MCF 10A (cell line): Measurements from ENCODE around the gene NFIB. TPM values are rescaled to one million over a fixed set of nuclear protein-coding genes. Genes with fewer than 3 reads are reported as not detected.

ENCODE experiments used
- BruUV-seq: library from RNA; stranded (reverse); fragments of 400-500 nt; replicated peaks from 2 replicates; lab custom pipeline; 2021; lab: Mats Ljungman, UMichigan
- CTCF ChIA-PET: fragments of 300-600 bp; sonication (Branson Sonifier 250); formaldehyde crosslinking; extraction: SDS; loops from one replicate; lab custom pipeline; 2021; ENCODE audit warnings: antibody characterized with exemption, inconsistent platforms; lab: Yijun Ruan, JAX
- POLR2A ChIA-PET: fragments of 300-600, 350-650 bp; sonication (Branson Sonifier 250); formaldehyde crosslinking; extraction: SDS; loops from one replicate; lab custom pipeline; 2020; ENCODE audit warnings: antibody characterized with exemption, inconsistent platforms; lab: Yijun Ruan, JAX
- DNase-seq: peaks from one replicate; pipeline ENCODE4 v3.0.0-alpha.2; 2018; ENCODE audit not compliant: unreplicated experiment
- H3K27ac Mint-ChIP-seq: one replicate; pipeline ENCODE4 v1.8.0; 2022; ENCODE audit warnings: mild to moderate bottlenecking, low read depth, mixed read lengths; ENCODE audit not compliant: unreplicated experiment
- H3K27me3 Mint-ChIP-seq: one replicate; pipeline ENCODE4 v1.8.0; 2022; ENCODE audit warnings: mixed read lengths; ENCODE audit not compliant: insufficient read depth, unreplicated experiment
- H3K36me3 Mint-ChIP-seq: one replicate; pipeline ENCODE4 v1.8.0; 2022; ENCODE audit warnings: mild to moderate bottlenecking, moderate library complexity, mixed read lengths; ENCODE audit not compliant: insufficient read depth, unreplicated experiment
- H3K4me1 Mint-ChIP-seq: one replicate; pipeline ENCODE4 v1.8.0; 2022; ENCODE audit warnings: mixed read lengths; ENCODE audit not compliant: insufficient read depth, unreplicated experiment
- H3K4me3 Mint-ChIP-seq: one replicate; pipeline ENCODE4 v1.8.0; 2022; ENCODE audit warnings: mild to moderate bottlenecking, moderate library complexity, mixed read lengths; ENCODE audit not compliant: unreplicated experiment
- H3K9me3 Mint-ChIP-seq: one replicate; pipeline ENCODE4 v1.8.0; 2022; ENCODE audit warnings: mixed read lengths; ENCODE audit not compliant: unreplicated experiment
- intact Hi-C: fragments of 100-400 bp; cut with micrococcal nuclease; formaldehyde crosslinking; loops from 2 replicates; pipeline ENCODE4 v1.14.1; 2022
- total RNA-seq: library from RNA; stranded (reverse); gene quantifications from 2 replicates; pipeline ENCODE4 v1.2.3, GENCODE V29; 2022
- TF ChIP-seq, protein P1 (sequence below): fragments of 200-600 bp; IDR thresholded peaks from one replicate; pipeline ENCODE4 v1.8.0; 2022; ENCODE audit warnings: antibody characterized with exemption, mild to moderate bottlenecking; ENCODE audit not compliant: unreplicated experiment

The NFIB gene
- total RNA-seq, 1 experiment from 2014 or later: 70.8 TPM

DNA sequence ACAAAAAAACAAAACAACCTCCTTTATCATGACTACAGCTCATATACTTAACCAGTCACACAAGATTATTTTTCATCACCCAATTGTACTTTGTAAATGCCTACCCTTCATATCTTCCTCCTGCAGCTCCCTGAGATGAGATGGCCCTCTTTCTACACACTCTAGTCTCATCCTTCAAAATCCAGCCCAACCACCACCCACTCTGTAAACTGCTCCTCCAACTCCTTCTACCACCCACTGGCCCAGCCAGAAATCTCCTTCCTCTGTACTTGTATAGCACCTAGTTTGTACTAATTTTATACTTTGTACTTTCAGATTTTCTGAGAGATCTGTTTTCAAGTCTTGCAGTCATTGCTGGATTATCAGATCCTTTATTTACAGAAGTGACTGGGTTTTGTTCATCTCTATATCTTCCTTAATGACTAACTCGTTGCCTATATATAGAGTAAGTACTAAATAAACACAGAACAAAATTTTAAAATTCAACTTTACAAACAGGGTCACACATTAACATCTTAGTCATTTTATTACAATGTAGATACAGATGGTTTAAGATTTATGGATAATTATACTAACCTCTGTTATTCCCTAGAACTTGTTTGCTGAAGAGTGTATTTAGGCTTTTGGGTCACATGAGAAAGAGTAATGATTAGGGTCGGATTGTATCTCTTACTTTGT lies 155.7 kb downstream of the NFIB start:
- Mint-ChIP-seq H3K4me3 (no peak overlapping the region), H3K27ac (no peak overlapping the region), H3K27me3 (no peaks in the 10 kb centered on the region), H3K9me3 (peaks cover 7% of the 10 kb centered on the region), H3K36me3 (no peaks in the 10 kb centered on the region), H3K4me1 (peaks cover 12% of the 10 kb centered on the region)
- no peak for DNase-seq
- ChIA-PET CTCF (interaction anchor here (0.6 kb wide), 1 partner anchor 985 kb away, joined by 3 read pairs; no protein-coding TSS in a partner anchor), POLR2A (no interaction called here)
- intact Hi-C loops: no loop called here
- TF ChIP-seq, protein P1, sequence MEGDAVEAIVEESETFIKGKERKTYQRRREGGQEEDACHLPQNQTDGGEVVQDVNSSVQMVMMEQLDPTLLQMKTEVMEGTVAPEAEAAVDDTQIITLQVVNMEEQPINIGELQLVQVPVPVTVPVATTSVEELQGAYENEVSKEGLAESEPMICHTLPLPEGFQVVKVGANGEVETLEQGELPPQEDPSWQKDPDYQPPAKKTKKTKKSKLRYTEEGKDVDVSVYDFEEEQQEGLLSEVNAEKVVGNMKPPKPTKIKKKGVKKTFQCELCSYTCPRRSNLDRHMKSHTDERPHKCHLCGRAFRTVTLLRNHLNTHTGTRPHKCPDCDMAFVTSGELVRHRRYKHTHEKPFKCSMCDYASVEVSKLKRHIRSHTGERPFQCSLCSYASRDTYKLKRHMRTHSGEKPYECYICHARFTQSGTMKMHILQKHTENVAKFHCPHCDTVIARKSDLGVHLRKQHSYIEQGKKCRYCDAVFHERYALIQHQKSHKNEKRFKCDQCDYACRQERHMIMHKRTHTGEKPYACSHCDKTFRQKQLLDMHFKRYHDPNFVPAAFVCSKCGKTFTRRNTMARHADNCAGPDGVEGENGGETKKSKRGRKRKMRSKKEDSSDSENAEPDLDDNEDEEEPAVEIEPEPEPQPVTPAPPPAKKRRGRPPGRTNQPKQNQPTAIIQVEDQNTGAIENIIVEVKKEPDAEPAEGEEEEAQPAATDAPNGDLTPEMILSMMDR: no peak
- BruUV-seq: no TSS peak

DNA sequence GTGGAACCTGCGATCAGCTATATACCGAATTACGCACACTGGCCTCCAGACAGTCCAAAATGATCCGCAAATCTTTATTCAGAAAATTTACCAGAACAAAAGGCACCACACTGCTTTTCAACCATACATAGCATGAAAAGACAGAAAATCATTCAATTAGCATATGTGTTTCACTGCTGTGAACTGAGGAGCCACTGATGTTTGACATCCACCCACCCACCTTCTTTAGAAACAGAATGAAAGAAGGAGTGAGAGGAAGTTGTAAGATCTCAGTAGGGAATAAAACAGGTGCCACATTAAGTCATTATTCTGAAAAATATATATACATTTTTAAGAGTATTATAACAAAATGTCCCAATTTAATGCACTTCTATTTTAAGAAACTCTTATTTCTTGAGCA lies 156.8 kb downstream of the NFIB start:
- BruUV-seq: no TSS peak
- Mint-ChIP-seq H3K4me1 (peaks cover 12% of the 10 kb centered on the region), H3K4me3 (no peak overlapping the region), H3K27ac (no peak overlapping the region), H3K9me3 (peaks cover 7% of the 10 kb centered on the region), H3K36me3 (no peaks in the 10 kb centered on the region), H3K27me3 (no peaks in the 10 kb centered on the region)
- CTCF ChIA-PET: no interaction called here
- POLR2A ChIA-PET: interaction anchor here (1.0 to 1.3 kb wide), 2 partner anchors 8 to 9 kb away, joined by 3 to 4 read pairs; no protein-coding TSS in a partner anchor
- intact Hi-C loops: no loop called here
- TF ChIP-seq, protein P1: no peak
- no peak for DNase-seq

DNA sequence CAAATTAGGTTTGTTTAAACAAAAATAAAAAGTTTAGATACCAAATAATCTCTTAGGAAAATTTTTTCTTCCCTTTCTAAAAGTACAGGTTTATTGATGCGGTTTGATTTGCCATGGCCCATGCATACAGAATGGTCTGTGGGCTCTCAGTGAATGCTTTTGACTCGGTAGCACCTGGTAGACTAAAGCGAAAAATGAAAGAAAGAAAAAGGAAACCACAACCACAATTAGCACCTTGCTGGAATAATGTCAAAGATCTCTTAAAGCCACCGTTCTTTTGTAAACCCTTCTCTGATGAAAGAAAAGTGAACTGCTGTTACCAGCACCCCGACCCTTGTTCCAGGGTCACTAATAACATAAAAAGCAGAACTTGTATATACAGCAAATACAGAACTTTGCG lies 157.9 kb downstream of the NFIB start:
- TF ChIP-seq, protein P1: no peak
- H3K27ac Mint-ChIP-seq: no peak overlapping the region
- H3K4me1 Mint-ChIP-seq: peaks cover 19% of the 10 kb centered on the region
- no peaks in the 10 kb centered on the region for H3K27me3 Mint-ChIP-seq
- H3K36me3 Mint-ChIP-seq: peaks cover 3% of the 10 kb centered on the region
- peaks cover 7% of the 10 kb centered on the region for H3K9me3 Mint-ChIP-seq
- BruUV-seq: no TSS peak
- H3K4me3 Mint-ChIP-seq: no peak overlapping the region
- DNase-seq: no peak
- ChIA-PET CTCF (no interaction called here), POLR2A (interaction anchor here (1.3 kb wide), 1 partner anchor 9 kb away, joined by 3 read pairs; no protein-coding TSS in a partner anchor)
- intact Hi-C loops: no loop called here

DNA sequence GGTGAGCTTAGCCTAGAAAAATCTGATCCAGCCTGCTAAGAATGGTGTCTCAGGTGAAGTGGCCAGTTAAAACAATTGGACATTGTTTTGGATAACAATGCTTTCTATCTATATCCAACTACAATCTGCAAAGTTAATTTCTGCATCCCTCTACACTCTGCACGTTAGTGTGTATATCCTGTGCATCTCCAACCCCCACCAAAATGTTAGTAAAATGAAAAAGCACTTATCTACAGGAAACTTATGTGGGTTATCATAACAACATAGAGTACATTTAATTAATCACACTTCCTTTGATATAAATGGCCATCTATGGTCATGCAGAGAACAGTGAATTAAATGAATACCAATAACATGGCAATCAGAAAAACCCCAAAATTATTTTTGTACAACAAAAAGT lies 158.7 kb downstream of the NFIB start:
- H3K9me3 Mint-ChIP-seq: peaks cover 7% of the 10 kb centered on the region
- no TSS peak for BruUV-seq

More for the DNA sequence above, 158.7 kb downstream of the NFIB start:
- Mint-ChIP-seq H3K27me3 (no peaks in the 10 kb centered on the region), H3K4me3 (no peak overlapping the region), H3K36me3 (peaks cover 8% of the 10 kb centered on the region), H3K27ac (no peak overlapping the region), H3K4me1 (peaks cover 19% of the 10 kb centered on the region)
- no peak for DNase-seq
- ChIA-PET CTCF (no interaction called here), POLR2A (no interaction called here)
- TF ChIP-seq, protein P1: no peak
- intact Hi-C loops: no loop called here
